OCI-LY1 (cell line): ENCODE measurements around the gene NDUFS1.

ENCODE experiments used
- EZH2 ChIP-seq: fragments of 200-600 bp; sonication (generic), shearing (Covaris generic); IDR thresholded peaks from 2 replicates; pipeline ENCODE4 v1.8.0; 2017; ENCODE audit warnings: borderline replicate concordance, mixed run types, mild to moderate bottlenecking, antibody characterized with exemption, low read length, moderate library complexity, mixed read lengths
- TF ChIP-seq, protein P1 (sequence below): fragments of 200-600 bp; sonication (generic), shearing (Covaris generic); IDR thresholded peaks from 2 replicates; pipeline ENCODE4 v1.5.1; 2017; ENCODE audit warnings: mild to moderate bottlenecking, antibody characterized with exemption, low read length, moderate library complexity, mixed read lengths

DNA sequence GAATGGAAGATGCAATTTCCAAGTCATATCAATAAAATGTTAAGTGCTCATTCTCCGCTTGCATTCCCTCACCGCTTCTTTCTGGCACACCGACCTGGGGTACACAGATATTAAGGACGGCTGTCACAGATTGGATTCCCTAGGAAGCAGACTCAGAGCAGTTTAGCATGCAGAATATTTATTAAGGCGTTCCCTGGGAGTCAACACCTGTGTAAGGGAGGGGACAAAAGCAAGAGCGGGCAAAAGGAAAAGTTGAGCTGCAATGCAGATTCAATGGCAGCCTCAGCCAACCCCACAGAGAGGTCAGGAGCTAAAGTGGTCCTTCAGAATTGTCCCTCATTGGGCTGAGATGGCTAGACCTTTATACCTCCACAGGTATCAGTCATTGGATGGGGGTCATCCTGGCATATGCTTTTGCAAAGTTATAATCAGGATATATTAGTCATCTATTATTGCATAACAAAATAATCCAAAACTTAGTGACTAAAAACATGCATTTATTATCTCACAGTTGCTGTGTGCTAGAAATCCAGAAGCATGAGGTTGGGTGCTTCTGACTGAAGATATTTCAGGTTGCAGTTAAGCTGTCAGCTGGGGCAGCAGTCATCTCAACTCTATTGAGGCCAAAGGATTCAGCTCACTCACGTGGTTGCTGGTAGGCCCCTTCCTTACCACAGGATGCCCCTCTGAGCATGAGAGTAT, 46.2 kb downstream of the NDUFS1 start:
- TF ChIP-seq, protein P1, sequence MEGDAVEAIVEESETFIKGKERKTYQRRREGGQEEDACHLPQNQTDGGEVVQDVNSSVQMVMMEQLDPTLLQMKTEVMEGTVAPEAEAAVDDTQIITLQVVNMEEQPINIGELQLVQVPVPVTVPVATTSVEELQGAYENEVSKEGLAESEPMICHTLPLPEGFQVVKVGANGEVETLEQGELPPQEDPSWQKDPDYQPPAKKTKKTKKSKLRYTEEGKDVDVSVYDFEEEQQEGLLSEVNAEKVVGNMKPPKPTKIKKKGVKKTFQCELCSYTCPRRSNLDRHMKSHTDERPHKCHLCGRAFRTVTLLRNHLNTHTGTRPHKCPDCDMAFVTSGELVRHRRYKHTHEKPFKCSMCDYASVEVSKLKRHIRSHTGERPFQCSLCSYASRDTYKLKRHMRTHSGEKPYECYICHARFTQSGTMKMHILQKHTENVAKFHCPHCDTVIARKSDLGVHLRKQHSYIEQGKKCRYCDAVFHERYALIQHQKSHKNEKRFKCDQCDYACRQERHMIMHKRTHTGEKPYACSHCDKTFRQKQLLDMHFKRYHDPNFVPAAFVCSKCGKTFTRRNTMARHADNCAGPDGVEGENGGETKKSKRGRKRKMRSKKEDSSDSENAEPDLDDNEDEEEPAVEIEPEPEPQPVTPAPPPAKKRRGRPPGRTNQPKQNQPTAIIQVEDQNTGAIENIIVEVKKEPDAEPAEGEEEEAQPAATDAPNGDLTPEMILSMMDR = no peak
- no peak for TF ChIP-seq EZH2
